Neutrophil (primary cell): ENCODE data around the gene GTF2IRD1.
"Not testable (repeated sequence)": the region's sequence is repeated elsewhere in the genome, so short reads cannot be mapped to it uniquely, and the experiment has no call there.

Experiments used
- H3K27ac ChIP-seq: fragments of 200-600 bp; sonication (generic); 2 replicates; pipeline ENCODE4 v1.5.1; 2016; ENCODE audit warnings: mild to moderate bottlenecking, moderate library complexity
- H3K27me3 ChIP-seq: fragments of 200-600 bp; sonication (generic); 2 replicates; pipeline ENCODE4 v1.6.0; 2016; ENCODE audit warnings: mild to moderate bottlenecking
- H3K36me3 ChIP-seq: fragments of 200-600 bp; sonication (generic); 2 replicates; pipeline ENCODE4 v1.5.1; 2017
- H3K4me1 ChIP-seq, 2 experiments: fragments of 200-600 bp in 1 of 2; sonication (generic) in 1 of 2; 1 replicate in 1 of 2; 2 replicates in 1 of 2; pipeline versions ENCODE4 v1.5.1 to v1.6.1; 2013 to 2016; ENCODE audit warnings: low read depth in 1 of 2, low read length in 1 of 2, mild to moderate bottlenecking in 1 of 2, moderate library complexity in 1 of 2; ENCODE audit not compliant: control insufficient read depth in 1 of 2, insufficient read depth in 1 of 2
- H3K4me3 ChIP-seq, 2 experiments: fragments of 200-600 bp in 1 of 2; sonication (generic) in 1 of 2; 1 replicate in 1 of 2; 2 replicates in 1 of 2; pipeline ENCODE4 v1.5.1; 2013 to 2016; ENCODE audit warnings: low read depth in 1 of 2, low read length in 1 of 2, mild to moderate bottlenecking in 1 of 2, moderate library complexity in 1 of 2
- H3K9me3 ChIP-seq: fragments of 200-600 bp; sonication (generic); 2 replicates; pipeline ENCODE4 v1.5.1; 2016
- CTCF ChIP-seq: fragments of 200-600 bp; sonication (generic); IDR thresholded peaks from 2 replicates; pipeline ENCODE4 v1.5.1; 2016; ENCODE audit warnings: antibody characterized with exemption

Gene GTF2IRD1

GRCh38 chr7:74637745-74638144 is 184.0 kb downstream of the GTF2IRD1 start:
- H3K9me3 ChIP-seq: no peaks in the 10 kb centered on the region
- no peaks in the 10 kb centered on the region for H3K36me3 ChIP-seq
- no peaks in the 10 kb centered on the region for H3K27me3 ChIP-seq
- no peak overlapping the region for H3K27ac ChIP-seq
- no peaks in the 10 kb centered on the region for H3K4me1 ChIP-seq
- no peak overlapping the region for H3K4me3 ChIP-seq
- no peak for TF ChIP-seq CTCF

GRCh38 chr7:74650055-74650454 is 196.3 kb downstream of the GTF2IRD1 start:
- not testable (repeated sequence) for H3K36me3 ChIP-seq, H3K9me3 ChIP-seq, H3K27me3 ChIP-seq, H3K4me1 ChIP-seq
- H3K27ac ChIP-seq: peak overlapping the region; percentile 62
- peak overlapping the region; percentile 39 to 45 for H3K4me3 ChIP-seq

- H3K4me1 ChIP-seq: peaks cover 4 to 11% of the 10 kb centered on the region in 2 experiments
- not testable (repeated sequence) for H3K27ac ChIP-seq, H3K9me3 ChIP-seq, H3K36me3 ChIP-seq, H3K27me3 ChIP-seq
- H3K4me3 ChIP-seq: peak overlapping the region in 1 of 2 experiments; percentile 39
Observed at GRCh38 chr7:74650493-74651132, 196.9 kb downstream of the GTF2IRD1 start.

DNA sequence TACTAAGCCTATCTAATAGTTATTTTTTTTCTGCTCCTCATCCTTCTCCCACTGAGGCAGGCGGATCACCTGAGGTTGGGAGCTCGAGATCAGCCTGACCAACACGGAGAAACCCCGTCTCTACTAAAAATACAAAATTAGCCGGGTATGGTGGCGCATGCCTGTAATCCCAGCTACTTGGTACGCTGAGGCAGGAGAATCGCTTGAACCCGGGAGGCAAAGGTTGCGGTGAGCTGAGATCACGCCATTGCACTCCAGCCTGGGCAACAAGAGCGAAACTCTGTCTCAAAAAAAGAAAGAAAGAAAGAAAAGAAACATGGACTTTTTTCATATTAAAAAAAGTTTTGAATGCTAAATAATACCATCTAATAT is 197.4 kb downstream of the GTF2IRD1 start:
- not testable (repeated sequence) for H3K9me3 ChIP-seq, H3K27ac ChIP-seq, H3K27me3 ChIP-seq, H3K4me3 ChIP-seq, H3K36me3 ChIP-seq
- peaks cover 7 to 16% of the 10 kb centered on the region in 2 experiments for H3K4me1 ChIP-seq
